Left forelimb (tissue), 1 donor: ENCODE results near the gene PCF11.
"Not testable (repeated sequence)": the region's sequence is repeated elsewhere in the genome, so short reads cannot be mapped to it uniquely, and the experiment has no call there.

Experiments
- DNase-seq: peaks from one replicate; pipeline ENCODE4 v3.0.0-alpha.2; 2018; ENCODE audit warnings: low spot score

PCF11 gene, protein sequence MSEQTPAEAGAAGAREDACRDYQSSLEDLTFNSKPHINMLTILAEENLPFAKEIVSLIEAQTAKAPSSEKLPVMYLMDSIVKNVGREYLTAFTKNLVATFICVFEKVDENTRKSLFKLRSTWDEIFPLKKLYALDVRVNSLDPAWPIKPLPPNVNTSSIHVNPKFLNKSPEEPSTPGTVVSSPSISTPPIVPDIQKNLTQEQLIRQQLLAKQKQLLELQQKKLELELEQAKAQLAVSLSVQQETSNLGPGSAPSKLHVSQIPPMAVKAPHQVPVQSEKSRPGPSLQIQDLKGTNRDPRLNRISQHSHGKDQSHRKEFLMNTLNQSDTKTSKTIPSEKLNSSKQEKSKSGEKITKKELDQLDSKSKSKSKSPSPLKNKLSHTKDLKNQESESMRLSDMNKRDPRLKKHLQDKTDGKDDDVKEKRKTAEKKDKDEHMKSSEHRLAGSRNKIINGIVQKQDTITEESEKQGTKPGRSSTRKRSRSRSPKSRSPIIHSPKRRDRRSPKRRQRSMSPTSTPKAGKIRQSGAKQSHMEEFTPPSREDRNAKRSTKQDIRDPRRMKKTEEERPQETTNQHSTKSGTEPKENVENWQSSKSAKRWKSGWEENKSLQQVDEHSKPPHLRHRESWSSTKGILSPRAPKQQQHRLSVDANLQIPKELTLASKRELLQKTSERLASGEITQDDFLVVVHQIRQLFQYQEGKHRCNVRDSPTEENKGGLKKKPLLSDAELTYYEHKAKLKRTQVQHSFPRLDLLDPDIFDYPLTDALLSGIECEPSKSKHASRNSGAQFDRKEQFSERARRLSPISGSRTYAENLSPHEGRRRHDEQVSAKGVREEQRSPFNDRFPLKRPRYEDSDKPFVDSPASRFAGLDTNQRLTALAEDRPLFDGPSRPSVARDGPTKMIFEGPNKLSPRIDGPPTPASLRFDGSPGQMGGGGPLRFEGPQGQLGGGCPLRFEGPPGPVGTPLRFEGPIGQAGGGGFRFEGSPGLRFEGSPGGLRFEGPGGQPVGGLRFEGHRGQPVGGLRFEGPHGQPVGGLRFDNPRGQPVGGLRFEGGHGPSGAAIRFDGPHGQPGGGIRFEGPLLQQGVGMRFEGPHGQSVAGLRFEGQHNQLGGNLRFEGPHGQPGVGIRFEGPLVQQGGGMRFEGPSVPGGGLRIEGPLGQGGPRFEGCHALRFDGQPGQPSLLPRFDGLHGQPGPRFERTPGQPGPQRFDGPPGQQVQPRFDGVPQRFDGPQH (N-terminal part only)

DNA sequence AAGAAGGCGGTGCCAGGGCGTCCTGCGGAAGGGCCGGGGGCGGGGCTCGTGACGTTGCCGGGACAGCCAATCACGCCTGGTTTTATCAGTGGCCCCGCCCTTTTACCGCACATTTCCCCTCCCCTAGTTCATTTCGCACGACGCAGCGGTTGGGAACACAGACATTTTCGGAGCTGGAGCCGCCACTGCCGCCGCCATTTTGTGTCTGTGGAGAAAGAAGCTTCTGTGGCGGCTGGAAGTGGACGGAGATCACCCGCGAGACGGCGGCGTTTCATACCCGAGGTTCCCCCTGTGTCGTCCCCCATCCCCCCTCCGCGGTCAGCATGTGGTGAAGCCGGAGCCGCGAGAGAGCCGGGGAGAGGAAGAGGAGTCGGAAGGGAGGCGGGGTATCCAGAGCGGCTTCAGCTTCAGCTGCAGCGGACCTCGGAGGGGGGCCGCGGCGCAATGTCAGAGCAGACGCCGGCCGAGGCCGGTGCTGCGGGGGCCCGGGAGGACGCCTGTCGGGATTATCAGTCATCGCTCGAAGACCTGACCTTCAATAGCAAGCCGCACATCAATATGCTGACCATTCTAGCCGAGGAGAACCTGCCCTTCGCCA is at the start of gene PCF11:
Gene PCF11, plus strand, starts transcription at position 136 of the 598 bp plus-strand sequence. Its CDS starts 309 bp downstream, at position 445.
- DNase-seq = peak; percentile 99

DNA sequence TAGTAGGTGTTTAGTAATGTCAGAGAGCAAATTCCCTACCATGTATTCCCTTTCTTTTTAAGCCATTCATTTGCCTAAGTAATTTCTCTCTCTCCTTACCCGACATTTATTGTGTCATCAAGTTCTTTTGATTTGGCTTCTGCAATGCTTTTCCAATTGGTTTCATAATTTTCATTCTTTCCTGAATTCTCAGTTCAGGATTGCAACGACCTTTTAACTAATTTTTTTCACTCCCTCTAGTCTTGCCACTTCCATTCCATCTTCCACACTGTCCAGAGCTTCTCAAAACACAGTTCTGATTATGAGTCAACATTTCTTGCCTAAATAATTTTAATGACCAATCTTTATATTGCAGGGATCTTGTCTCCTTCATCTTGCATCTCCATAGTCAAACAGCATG is 44.0 kb upstream of the PCF11 start:
- DNase-seq = no peak

DNA sequence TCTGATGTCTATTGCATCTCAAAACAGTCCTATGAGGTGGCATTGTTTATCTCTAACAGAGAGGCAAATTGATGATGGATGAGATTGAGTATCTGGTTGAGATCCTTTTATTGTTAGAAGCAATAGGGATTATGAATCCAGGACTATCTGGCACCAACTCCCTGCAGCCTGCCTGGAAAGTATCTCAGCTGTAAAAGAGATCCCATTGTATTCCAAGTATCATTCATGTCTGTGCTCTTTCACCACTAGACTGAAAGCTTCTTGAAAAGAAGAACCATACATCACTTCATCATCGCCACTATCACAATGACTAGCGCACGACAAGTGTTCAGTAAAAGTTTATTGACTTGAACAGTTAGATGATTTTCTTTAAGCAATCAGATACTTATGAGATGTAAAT is 41.9 kb upstream of the PCF11 start:
- DNase-seq = no peak

DNA sequence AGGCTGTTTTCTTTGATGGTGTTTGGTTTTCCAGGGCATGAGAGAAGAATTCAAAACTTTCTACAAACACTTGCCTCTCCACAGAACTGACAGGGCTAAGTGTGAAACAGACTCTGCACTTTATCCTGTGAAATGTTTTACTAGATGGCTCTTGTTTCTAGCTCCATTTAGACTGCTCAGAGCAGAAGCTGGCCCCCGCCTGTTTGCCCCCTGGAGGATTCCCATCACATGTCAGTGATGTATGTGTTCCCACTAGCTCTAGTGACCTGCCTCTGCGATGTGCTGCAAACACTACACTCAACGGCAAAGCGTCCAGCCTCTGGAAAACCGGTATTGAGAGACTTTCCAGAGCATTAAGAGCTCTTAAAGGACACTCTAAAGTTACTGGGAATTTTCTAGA is 41.4 kb upstream of the PCF11 start:
- DNase-seq = no peak

DNA sequence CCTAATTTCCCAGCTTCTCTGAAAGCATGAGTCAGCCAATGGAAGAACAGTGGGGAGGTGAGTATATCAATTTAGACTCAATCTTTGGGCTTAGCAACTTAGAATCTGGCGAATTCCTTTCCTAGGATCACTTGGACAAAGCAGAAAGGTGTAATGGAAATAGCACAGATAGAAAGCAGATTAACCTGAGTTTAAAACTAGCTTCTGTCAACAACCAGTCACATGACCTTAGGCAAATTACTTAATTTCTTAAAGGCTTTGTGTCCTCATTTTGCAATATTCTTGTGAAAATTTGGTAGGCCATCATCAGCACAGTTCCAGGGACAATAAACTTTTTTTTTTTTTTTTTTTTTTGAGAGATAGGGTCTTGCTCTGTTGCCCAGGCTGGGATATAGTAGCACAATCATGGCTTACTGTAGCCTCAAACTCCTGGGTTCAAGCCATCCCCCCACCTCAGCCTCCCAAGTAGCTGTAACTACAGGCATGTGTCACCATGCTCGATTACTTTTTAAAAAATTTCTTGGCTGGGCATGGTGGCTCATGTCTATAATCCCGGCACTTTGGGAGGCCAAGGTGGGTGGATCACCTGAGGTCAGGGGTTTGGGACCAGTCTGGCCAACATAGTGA is 40.8 kb upstream of the PCF11 start:
- DNase-seq = no peak

DNA sequence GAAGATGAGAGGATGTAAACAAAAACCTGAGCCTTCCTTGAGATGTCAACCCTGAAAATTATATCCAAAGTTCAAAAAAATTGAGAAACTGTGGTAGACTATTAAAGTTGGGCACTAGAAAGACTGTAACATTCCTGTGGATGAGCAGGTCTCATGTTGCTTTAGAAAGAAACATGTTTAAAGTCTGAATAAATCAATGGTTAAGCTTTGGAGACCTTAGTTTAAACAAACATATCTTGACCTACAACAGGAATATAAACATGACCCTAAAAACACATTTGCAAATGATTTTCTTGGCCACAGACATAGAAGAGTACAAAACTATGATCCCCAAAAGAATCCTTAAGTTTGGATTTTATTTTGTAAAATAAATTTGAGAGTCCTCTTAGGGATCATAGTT is 38.1 kb upstream of the PCF11 start:
- DNase-seq = no peak

DNA sequence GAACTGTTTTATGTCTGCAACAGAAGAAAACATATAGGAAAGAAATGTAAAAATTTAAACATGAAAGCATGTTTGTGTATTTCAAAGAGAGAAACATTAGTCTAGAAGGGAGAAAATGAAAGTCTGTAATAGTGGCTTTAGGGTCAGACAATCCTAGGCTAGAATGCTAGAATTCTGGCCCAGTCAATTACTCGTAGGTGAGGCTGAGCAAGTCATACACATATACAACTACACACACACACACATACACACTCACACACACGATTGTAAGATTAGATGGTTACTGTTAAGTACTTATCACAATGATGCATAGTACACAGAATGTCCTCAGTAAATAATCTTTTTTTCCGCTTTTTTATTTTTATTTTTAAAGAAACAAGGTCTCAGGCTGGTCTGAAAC is 37.7 kb upstream of the PCF11 start:
- DNase-seq = no peak

DNA sequence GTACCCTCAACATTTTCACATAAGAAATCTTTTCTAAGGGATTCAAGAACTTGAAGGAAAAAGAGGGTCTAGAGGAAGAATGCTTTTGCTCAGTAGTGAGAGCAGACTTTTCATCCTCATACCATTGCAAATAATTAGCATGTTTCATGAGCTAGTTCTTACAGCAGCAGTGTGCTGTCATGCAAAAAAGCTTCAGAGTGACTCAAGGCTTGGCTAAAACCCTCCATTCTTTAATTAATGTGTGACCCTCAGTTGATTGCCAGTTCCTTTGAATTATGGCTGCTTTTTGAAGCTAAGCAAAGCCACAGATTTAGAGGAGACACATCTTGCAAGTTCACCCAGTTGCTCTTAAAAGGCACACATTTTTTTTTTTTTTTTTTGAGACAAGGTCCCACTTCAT is 36.6 kb upstream of the PCF11 start:
- no peak for DNase-seq

DNA sequence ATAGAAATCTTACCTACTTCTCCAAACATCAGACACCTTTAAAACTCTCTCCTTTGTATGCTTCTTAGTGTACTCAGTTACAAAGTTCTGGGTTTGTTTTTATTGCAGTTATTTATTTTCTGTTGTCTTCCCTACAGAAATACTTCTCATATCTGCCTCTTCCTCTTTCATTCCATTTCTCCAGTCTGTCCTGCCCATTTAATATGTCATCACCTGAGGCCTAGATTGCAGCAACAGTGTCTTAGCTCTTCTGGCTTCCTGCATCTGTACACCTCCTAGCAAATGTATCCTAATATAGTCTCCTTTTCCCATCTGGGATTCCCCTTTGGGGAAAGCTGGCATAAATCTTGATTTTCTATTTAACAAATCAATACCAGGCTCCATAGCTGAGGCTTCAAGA is 34.9 kb upstream of the PCF11 start:
- no peak for DNase-seq

DNA sequence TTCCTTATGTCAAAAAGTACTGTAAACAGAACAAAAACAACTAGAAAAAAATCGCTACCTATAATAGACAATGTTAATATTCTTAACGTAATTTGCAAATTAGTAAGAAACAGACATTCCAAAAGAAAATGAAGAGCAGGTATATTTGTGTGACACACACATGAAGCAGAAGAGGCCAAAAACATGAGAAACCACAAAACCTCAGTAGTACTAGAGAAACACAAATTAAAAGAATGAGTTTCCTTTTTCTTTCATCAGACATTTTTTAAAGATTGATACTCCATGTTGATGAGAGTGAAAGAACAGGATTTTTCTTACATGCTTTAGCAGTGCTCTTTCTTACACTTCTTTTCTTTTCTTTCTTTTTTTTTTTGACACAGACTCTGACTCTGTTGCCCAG is 34.2 kb upstream of the PCF11 start:
- no peak for DNase-seq

DNA sequence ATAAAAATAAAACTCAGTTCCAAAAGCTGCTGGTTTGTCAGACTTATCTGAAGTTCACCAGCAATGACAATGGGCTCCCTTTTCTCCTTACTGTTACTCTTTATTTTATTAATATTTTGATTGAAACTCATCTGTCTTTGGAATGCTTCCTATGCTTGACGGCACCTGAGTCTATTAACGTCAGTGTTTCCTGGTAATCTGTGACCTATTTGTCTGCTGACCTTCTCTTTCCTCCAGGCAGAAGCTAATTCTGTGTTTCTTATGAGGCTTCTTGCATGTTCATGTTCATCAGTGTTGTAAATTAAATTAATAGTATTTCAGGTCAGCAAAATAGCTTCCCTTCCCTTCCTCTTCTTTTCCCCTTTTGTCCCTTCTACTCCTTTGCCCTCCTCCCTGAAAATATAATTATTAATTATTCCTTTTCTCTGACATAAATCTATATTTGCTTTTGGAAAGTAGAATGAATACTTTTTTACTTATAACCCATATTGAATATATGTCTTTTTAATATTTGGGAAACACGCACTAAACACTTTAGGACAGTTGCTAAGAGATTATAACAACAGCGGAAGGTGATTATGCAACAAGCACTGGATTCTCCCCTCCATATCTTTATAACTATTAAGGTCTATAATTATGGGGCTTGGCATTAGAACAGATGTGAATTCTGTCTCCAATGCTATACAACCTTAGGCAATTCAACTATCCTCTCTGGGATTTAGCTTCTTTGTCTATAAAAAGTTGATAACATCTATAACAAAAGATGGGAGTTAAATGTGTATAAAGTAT is 32.1 kb upstream of the PCF11 start:
- DNase-seq = no peak

DNA sequence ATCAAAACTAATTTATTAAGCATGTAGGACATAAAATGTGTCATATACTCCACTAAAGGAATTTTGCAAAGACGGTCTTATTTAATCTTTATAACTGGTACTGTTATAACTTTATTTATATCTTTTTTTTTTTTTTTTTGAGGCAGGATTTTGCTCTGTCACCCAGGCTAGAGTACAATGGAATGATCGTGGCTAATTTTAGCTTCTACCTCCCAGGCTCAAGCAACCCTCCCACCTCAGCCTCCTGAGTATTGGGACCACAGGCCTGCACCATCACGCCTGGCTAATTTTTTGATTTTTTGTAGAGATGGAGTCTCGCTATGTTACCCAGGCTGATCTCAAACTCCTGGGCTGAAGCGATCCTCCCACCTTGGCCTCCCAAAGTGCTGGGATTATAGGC is 31.4 kb upstream of the PCF11 start:
- no peak for DNase-seq

DNA sequence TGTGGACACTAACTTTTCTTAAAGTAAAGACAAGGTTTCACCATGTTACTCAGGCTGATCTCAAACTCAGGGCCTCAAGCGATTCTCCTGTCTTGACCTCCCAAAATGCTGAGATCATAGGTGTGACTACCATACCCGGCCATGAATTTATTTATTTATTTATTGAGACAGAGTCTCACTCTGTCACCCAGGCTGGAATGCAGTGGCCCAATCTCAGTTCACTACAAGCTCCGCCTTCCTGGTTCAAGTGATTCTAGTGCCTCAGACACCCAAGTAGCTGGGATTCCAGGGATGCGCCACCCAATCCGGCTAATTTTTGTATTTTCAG is 29.7 kb upstream of the PCF11 start:
- DNase-seq = no peak

DNA sequence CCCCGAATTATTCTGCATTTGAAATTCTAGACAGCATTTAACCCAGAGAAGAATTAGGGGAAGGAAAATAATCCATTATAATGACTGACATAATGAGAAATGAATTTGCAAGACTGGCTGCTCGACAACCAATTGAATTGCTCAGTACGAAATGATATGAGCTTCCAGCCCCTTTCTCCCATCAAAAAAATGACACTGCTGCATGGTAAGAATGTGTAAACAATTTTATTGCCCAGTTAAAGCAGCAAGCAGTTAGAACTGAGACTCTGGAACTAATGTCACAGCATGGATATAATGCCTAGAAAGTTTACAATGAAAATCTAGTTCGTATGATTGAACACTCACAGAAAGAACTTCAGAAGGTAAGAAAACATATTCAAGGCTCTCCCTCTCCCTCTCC is 24.7 kb upstream of the PCF11 start:
- no peak for DNase-seq

DNA sequence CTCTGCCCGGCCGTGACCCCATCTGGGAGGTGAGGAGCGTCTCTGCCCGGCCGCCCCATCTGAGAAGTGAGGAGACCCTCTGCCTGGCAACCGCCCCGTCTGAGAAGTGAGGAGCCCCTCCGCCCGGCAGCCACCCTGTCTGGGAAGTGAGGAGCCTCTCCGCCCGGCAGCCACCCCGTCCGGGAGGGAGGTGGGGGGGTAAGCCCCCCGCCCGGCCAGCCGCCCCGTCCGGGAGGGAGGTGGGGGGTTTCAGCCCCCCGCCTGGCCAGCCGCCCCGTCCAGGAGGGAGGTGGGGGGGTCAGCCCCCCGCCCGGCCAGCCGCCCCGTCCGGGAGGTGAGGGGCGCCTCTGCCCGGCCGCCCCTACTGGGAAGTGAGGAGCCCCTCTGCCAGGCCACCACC is 23.7 kb upstream of the PCF11 start:
- not testable (repeated sequence) for DNase-seq

DNA sequence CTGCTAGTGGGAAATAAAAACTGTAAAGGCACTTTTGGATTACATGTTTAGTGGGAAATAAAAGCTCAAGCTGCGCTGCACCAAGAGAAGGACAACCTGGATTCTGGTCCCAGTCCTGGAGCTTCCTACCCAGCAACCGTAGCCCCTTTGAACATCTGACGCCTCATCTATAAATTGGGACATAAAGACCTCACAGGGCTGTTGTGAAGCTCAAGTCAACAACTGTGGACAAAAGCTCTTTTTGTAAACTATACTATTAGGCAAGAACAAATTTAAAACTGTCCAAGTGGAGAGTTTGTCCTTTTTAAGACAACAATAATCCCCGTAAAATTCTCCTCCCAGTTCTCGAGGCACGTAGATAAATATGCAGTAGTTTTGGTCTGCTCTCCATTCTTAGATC is 17.6 kb upstream of the PCF11 start:
- DNase-seq = no peak

DNA sequence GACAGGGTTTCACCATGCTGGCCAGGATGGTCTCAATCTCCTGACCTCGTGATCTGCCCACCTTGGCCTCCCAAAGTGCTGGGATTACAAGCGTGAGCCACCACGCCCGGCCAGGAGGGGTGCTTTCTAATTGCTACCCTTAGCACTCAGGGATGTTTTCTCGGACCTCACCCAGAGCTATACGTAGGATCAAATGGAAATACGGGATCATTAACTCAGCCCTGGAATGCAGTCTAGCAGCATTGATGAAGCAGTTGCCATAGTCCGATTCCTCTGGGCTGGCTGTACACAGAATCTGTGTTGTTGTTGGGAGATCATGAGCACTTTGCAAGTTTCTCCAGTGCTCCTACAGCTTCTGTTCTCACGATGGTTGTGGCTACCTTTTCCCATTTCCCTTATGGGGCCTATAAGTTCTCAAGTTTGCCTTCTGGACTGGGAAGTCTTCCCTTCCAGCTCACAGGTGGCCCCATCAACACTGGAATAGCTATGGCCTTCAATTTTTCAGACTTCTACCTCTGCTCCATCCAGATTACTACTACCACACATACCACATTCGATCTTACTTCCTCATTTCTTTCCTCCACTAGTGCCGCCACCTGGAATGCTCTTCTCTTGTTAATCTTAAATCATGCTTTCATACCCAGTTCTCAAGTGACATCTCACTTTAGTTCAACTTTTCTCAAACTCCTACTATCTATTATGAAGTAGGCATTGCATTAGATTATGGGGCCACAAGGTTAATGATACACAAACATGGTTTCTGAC is 16.1 kb upstream of the PCF11 start:
- DNase-seq = no peak

DNA sequence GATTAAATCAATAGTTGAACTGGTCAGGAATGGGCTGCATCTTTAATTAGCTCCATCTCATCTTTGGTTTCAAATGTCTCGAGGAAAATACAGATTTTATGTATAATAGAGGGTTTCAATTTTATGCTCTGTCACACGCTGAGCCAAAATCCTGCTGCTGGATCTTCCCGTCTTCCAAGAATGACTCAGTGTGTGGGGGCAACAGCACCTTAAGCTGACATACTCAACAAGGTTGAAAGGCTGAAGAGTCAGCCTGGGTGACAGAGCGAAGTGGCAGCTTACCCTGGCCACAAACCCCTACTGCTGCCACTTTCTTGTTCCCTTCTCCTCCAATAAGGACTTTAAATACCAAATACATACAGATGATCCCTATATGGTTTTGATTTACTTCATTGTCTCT is 9.0 kb upstream of the PCF11 start:
- DNase-seq = no peak

DNA sequence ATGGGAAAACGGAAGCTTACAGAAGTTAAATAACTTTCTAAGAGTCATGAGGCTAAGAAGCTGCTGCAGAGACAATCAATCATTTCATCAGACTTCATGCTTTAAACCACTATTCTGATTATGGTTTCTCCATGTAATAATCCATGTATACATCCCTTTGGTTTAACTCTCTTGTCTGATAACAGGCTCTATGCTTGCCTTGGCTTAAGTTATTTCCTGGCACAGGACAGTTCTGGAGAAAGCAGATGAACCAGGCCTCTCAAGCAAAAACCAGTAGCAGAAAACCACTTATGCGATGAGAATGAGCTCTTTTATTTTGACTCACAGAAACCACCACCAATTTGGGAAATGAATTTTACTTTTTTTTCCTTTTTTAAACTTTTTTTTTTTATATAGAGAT is 6.5 kb upstream of the PCF11 start:
- no peak for DNase-seq

DNA sequence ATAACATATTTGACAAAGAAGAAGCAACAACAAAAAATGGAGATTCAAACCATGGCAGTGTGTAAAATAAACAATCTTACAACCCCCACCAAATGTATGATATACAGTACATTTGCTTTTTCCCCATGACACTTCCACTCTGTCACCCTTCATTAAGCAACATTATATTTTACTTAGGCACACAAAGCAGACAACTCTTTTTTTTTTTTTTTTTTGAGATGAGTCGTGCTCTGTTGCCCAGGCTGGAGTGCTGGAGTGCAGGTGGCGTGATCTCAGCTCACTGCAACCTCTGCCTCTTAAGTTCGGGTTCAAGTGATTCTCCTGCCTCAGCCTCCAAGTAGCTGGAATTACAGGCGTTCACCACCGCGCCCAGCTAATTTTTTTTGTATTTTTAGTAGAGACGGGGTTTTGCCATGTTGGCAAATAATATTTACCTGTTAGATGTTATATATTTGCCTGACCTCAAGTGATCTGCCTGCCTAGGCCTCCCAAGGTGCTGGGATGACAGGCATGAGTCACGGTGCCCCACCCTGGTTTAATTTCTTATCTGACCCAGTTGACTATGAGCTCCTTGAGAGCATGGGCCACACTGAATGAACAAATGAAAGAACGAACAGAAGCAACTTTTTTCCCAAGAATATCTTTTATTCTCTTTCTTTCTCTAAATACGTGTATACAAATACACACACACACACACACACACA is 5.5 kb upstream of the PCF11 start:
- no peak for DNase-seq
